ENCODE results near the gene CD320.
"Not testable (repeated sequence)": the region's sequence is repeated elsewhere in the genome, so short reads cannot be mapped to it uniquely, and the experiment has no call there.

Gene CD320

DNA sequence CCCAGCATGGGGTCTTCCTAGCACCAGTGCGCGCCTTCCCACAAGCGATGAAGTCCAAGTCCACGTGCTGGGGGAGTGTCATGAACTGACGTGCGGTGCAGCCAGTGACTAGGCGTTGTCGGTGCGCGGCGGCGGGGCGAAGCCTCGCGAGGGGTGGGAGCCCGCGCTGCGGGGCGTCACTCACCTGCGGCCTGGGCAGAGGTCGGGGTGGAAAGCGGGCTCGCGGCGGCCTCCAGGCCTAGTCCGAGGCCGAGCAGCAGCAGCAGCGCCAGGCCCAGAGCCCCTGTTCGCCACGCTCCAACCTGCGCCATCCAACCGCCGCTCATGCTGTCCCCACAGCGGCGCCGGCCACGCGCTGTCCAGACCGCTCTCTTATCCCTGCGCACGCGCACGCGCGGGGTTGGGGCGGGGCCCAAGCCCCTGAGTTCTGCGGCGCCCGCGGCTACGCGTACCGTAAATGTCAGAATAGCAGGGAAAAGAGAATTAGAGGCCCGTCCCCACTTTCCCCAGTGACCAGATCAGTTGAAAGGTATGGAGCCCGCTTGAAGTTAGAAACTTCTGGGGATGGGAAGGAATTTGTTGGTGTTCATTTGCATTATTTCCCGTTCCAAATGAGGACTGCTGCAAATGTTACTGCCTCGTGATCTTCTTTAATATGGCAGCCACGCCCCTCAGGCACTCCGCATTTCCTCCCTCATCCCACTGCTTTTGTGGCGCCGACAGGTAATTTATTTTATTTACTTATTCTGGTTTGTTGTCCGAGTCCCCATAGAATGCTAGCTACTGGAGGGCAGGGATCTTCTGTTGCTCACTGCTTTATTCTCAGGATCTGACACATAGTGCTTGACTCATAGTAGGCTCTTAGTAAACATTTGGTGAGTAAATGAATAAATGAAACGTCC, at the start of gene CD320:
CD320 (minus strand) TSS at position 394 of the 902 bp plus-strand sequence; CDS start at position 326, 68 bp downstream.
- peak; percentile 79 for DNase-seq (ENCODE audit: low read depth, low spot score)

DNA sequence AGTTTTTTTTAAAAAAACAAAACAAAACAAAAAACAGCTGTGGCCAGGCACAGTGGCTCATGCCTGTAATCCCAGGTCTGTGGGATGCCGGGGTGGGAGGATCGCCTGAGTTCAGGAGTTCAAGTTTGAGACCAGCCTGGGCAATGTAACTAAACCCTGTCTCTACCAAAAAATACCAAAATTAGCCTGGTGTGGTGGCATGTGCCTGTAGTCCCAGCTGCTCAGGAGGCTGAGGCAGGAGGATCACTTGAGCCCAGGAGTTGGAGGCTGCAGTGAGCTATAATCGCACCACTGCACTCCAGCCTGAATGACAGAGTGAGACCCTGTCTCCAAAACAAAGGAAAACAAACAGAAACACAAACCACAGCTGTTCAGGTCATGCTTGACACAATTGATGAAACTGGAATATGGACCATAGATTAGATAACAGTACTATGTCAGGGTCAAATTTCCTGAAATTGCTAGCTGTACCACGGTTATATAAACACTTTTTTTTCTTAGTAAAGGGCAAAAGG, 48.9 kb upstream of the CD320 start:
- DNase-seq (ENCODE audit: low read depth, low spot score) = no peak

GRCh38 chr19:8355631-8356402, 47.7 kb upstream of the CD320 start:
- DNase-seq (ENCODE audit: low read depth, low spot score) = no peak

- DNase-seq (ENCODE audit: low read depth, low spot score) = not testable (repeated sequence)
These were observed 44.7 kb upstream of the CD320 start for GRCh38 chr19:8352845-8353244.

GRCh38 chr19:8352134-8352827, 44.1 kb upstream of the CD320 start:
- no peak for DNase-seq (ENCODE audit: low read depth, low spot score)

DNA sequence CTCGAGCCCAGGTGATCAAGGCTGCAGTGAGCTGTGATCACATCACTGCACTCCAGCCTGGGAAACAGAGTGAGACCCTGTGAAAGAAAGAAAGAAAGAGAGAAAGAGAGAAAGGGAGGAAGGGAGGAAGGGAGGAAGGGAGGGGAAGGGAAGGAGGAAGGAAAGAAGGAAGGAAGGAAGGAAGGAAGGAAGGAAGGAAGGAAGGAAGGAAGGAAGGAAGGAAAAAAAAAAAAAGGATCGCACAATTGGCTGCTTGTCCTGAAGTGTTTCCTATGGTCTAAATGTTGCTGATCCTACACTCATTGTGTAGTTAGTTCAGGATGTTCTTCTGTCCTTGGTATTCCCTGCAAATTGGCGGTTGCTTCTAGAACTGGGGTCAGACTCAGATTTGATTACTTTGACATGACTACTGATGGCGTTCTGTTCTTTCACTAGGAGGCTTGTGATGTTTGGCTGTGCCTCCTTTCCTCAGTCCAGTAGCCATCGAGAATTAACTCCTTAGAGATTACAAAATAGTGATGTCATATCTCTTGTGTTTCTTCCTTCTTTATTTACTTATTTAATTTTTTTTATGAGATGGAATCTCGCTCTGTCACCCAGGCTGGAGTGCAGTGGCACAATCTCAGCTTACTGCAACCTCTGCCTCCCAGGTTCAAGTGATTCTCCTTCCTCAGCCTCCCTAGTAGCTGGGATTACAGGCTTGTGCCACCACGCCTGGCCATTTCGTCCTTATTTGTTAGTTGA, 41.6 kb upstream of the CD320 start:
- DNase-seq (ENCODE audit: low read depth, low spot score) = not testable (repeated sequence)

DNA sequence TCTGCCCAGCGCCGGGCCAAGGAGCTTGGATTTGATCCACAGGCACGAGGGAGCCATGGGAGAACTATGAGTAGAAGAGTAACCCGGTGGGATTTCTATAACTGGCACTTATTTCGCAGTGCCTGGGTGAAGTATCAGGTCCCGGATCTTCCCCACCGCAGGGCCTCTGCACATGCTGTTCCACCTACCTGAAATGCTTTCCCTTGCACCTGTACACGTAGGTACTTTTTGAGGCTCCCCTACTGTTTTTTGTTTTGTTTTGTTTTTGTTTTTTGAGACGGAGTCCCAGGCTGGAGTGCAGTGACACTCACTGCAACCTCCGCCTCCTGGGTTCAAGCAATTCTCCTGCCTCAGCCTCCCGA, 35.3 kb upstream of the CD320 start:
- DNase-seq (ENCODE audit: low read depth, low spot score) = no peak

- no peak for DNase-seq (ENCODE audit: low read depth, low spot score)
These were observed 34.7 kb upstream of the CD320 start, which contains the start of gene KANK3 for GRCh38 chr19:8342684-8343482. Gene KANK3 (minus strand): TSS chr19:8343262. CDS start chr19:8337828, 5,434 bp downstream.

GRCh38 chr19:8342316-8342683, 34.1 kb upstream of the CD320 start:
- DNase-seq (ENCODE audit: low read depth, low spot score) = no peak

- DNase-seq (ENCODE audit: low read depth, low spot score) = not testable (repeated sequence)
These were observed 33.3 kb upstream of the CD320 start for GRCh38 chr19:8341504-8341903.

DNA sequence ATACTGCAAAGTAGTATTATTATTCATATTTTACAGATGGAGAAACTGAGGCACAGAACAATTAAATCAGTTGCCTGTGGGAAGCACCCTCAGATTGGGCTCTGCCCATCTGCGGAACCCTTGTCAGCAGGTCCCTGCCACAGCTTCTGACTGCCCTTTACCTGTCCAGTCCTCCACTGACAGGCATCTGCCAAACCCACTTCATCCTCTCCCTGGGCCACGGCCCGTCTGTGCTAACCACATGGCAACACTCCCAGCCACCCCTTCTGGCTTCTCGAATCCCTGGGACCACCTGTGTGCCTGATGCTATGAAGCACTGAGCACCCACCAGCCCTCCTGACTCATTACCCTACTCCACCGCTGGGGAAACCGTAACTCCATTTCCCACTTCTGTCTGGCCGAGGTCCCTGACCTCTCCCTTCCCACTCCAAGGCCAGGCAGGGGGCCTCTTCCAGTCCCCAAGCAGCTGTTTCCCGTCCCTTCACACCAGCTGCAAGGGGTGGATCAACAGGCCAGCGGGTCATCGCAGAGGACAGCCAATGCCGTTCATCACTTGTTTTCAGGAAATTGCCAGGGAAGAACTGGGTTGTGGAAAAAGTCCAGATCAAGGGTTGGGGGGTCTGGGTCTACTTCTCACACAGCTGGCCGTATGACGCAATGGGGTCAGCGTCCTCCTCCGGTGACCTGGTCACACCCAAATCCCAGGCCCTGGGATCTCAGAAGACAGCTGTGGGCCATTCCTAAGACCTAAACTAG, 32.4 kb upstream of the CD320 start:
- no peak for DNase-seq (ENCODE audit: low read depth, low spot score)

DNA sequence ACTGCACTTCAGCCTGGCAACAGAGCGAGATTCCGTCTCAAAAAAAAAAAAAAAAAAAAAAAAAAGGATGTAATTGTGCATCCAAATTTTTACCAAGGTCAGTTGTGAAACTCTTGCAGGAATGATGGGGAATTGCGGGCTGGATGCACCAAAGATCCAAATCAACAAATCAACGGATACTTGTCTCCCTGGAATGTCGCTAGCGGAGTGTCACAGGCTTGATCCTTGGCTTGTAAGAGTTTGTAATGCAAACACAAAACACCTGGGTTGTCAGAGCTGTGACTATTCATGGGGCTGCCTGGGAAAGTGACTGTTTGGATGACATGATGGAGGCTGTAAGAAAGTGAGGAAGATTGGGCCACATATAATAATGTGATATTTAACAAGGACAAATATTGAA, 30.7 kb upstream of the CD320 start:
- DNase-seq (ENCODE audit: low read depth, low spot score) = no peak

GRCh38 chr19:8337728-8338127, 29.6 kb upstream of the CD320 start:
- DNase-seq (ENCODE audit: low read depth, low spot score) = no peak

GRCh38 chr19:8336660-8337059, 28.5 kb upstream of the CD320 start:
- no peak for DNase-seq (ENCODE audit: low read depth, low spot score)

GRCh38 chr19:8336072-8336569, 28.0 kb upstream of the CD320 start:
- no peak for DNase-seq (ENCODE audit: low read depth, low spot score)

DNA sequence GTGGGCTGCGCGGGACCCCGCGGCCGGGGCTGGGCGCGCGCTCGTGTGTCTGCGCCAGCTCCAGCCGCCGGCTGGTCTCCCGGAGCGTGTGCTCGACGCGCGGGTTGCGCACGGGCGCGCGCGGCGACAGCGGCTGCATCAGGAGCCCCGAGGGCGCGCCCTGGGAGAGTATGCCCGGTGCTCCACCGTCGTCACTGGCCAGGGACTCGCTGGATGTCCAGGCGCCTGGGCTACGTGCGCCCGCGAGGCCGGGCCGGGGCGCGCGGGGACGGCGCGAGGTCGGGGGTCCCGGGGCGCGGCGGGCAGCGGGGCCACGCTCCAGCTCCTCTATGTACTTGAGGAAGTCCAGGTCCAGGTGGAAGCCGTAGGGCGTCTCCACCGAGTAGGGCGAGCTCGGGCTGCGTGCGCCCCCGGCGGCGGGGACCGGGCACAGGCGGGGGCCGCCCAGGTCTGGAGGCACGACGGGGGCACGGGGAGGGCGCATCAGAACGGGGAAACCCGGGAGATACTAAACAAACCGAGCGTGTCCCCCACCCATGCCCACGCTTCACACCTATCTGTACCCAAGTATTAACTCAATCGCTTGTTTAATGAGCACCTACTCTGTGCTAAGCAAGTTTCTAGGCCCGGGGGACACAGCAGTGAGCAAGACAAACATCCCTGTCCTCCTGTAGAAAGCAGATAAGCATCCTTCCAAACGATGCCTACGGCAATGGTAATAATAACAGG, 27.3 kb upstream of the CD320 start:
- DNase-seq (ENCODE audit: low read depth, low spot score) = no peak

DNA sequence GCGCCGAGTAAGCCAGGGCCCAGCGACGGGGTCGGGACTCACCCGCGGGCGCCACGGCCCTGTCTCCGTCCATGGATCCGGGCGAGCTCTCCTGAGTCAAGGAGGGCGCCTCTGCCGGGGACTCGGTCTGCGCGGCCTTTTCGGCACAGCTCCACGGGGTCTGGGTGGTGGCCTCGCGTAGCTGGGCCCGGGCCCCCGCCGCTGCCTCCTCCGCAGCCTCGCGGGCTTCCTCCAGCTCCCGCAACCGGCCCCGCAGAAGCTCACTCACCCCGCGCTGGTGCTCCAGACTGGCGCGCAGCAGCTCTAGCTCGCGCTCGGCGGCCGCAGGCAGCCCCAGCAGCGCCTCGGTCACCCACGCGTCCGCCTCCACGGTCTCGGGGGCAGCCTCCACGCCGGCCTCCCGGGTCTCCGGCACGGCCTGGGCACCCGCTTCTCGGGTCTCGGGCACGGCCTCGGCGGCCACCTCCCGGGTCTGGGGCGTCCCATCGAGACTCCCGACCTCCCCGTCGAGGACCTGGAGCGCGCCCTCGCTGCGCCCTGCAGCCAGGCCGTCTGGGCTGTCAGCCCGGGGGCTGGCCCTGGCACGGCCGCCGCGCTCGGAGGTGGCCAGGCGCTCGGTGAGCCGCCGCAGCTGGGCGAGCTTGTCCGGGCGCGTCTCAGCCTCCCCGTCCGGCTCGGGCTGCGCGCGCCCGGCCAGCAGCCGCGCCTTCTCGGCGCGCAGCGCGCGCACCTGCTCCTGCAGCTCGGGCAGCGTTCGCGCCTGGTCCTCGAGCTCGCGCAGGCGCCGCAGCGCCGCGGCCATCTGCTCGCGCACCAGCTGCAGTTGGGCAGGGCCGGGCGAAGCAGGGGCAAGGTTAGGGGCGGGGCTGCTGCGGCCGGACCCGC, 26.5 kb upstream of the CD320 start:
- no peak for DNase-seq (ENCODE audit: low read depth, low spot score)

All from smooth muscle cell of the brain vasculature (primary cell).